Esophagus squamous epithelium (tissue), 4 donors: ENCODE measurements around the gene DNAH14.

Source experiments
- POLR2A ChIP-seq, 4 donors: fragments of 450-650 bp; IDR thresholded peaks; one replicate each; pipeline ENCODE4 v1.6.1; 2017; ENCODE audit warnings: antibody characterized with exemption in 4 of 4, mild to moderate bottlenecking in 4 of 4, moderate library complexity in 3 of 4
- TF ChIP-seq, protein P1 (sequence below), 6 experiments: fragments of 450-650 bp in 4 of 6; fragments of 200-600 bp in 2 of 6; sonication (generic) in 2 of 6; IDR thresholded peaks; one replicate each; pipeline ENCODE4 v1.5.1; 2016 to 2019; ENCODE audit warnings: antibody characterized with exemption in 6 of 6, mild to moderate bottlenecking in 4 of 6, moderate library complexity in 4 of 6

- TF ChIP-seq, protein P1, sequence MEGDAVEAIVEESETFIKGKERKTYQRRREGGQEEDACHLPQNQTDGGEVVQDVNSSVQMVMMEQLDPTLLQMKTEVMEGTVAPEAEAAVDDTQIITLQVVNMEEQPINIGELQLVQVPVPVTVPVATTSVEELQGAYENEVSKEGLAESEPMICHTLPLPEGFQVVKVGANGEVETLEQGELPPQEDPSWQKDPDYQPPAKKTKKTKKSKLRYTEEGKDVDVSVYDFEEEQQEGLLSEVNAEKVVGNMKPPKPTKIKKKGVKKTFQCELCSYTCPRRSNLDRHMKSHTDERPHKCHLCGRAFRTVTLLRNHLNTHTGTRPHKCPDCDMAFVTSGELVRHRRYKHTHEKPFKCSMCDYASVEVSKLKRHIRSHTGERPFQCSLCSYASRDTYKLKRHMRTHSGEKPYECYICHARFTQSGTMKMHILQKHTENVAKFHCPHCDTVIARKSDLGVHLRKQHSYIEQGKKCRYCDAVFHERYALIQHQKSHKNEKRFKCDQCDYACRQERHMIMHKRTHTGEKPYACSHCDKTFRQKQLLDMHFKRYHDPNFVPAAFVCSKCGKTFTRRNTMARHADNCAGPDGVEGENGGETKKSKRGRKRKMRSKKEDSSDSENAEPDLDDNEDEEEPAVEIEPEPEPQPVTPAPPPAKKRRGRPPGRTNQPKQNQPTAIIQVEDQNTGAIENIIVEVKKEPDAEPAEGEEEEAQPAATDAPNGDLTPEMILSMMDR (IDR thresholded peaks at IDR 0.05): no peak
- TF ChIP-seq POLR2A (IDR thresholded peaks at IDR 0.05): no peak
Observed at GRCh38 chr1:225250432-225250831, 321.0 kb downstream of the DNAH14 start.
